SK-N-SH (cell line): Measurements from ENCODE around the gene PCDHGA4. TPM values are rescaled to one million over a fixed set of nuclear protein-coding genes. Genes with fewer than 3 reads are reported as not detected.

Experiments
- CTCF ChIA-PET: fragments of 300-600, 350-600 bp; formaldehyde crosslinking; extraction: SDS; loops from one replicate; lab custom pipeline; 2021; lab: Yijun Ruan, JAX
- POLR2A ChIA-PET: fragments of 350-600 bp; sonication (Branson Sonifier 250); formaldehyde crosslinking; extraction: SDS; loops from one replicate; lab custom pipeline; 2020; ENCODE audit warnings: antibody characterized with exemption, inconsistent platforms; lab: Yijun Ruan, JAX
- DNase-seq: peaks from one replicate; pipeline ENCODE4 v3.0.0; 2012
- H2AFZ ChIP-seq: fragments of 200-600 bp; sonication (generic); 2 replicates; pipeline ENCODE4 v1.8.1; 2016; ENCODE audit warnings: antibody characterized with exemption, mild to moderate bottlenecking, low read depth
- H3F3A ChIP-seq: fragments of 200-600 bp; sonication (generic); replicated peaks from 2 replicates; pipeline ENCODE3; 2016; ENCODE audit warnings: antibody characterized with exemption, mild to moderate bottlenecking; ENCODE audit not compliant: insufficient read depth
- H3K27ac ChIP-seq, 2 experiments: fragments of 200-500 bp in 1 of 2; fragments of 200-600 bp in 1 of 2; sonication (Bioruptor generic) in 1 of 2; sonication (generic), shearing (Covaris generic) in 1 of 2; 2 replicates each; pipeline versions ENCODE4 v1.5.1 to v1.6.1; 2014 to 2016; ENCODE audit warnings: low read depth in 2 of 2, inconsistent platforms in 1 of 2, low read length in 1 of 2, mild to moderate bottlenecking in 1 of 2, mixed read lengths in 1 of 2
- H3K27me3 ChIP-seq: fragments of 200-600 bp; sonication (generic), shearing (Covaris generic); 2 replicates; pipeline ENCODE4 v1.6.1; 2016; ENCODE audit warnings: mixed run types; ENCODE audit not compliant: insufficient read depth
- H3K36me3 ChIP-seq, 2 experiments: fragments of 200-500 bp in 1 of 2; fragments of 200-600 bp in 1 of 2; sonication (Bioruptor generic) in 1 of 2; sonication (generic) in 1 of 2; replicated peaks in 1 of 2; 2 replicates each; pipeline versions ENCODE3 to v1.5.1; 2014 to 2016; ENCODE audit warnings: low read length in 1 of 2, mild to moderate bottlenecking in 1 of 2; ENCODE audit not compliant: insufficient read depth in 2 of 2, control insufficient read depth in 1 of 2
- H3K4me1 ChIP-seq, 2 experiments: fragments of 200-500 bp in 1 of 2; fragments of 200-600 bp in 1 of 2; sonication (Bioruptor generic) in 1 of 2; sonication (generic), shearing (Covaris generic) in 1 of 2; 2 replicates each; pipeline versions ENCODE4 v1.5.1 to v1.6.1; 2014 to 2016; ENCODE audit warnings: low read depth in 1 of 2, low read length in 1 of 2, mixed run types in 1 of 2; ENCODE audit not compliant: insufficient read depth in 2 of 2, control insufficient read depth in 1 of 2
- H3K4me2 ChIP-seq: fragments of 200-600 bp; sonication (generic), shearing (Covaris generic); 2 replicates; pipeline ENCODE4 v1.6.1; 2017; ENCODE audit warnings: mixed run types
- H3K4me3 ChIP-seq, 2 experiments: fragments of 200-500 bp in 1 of 2; fragments of 200-600 bp in 1 of 2; sonication (Bioruptor generic) in 1 of 2; sonication (generic), shearing (Covaris generic) in 1 of 2; 2 replicates each; pipeline versions ENCODE4 v1.5.1 to v1.8.1; 2014 to 2016; ENCODE audit warnings: low read depth in 2 of 2, inconsistent platforms in 1 of 2, low read length in 1 of 2, mild to moderate bottlenecking in 1 of 2, mixed read lengths in 1 of 2, moderate library complexity in 1 of 2
- H3K79me2 ChIP-seq: fragments of 200-600 bp; sonication (generic); 2 replicates; pipeline ENCODE4 v1.8.1; 2017; ENCODE audit warnings: mild to moderate bottlenecking; ENCODE audit not compliant: insufficient read depth
- H3K9ac ChIP-seq: fragments of 200-600 bp; sonication (generic); 2 replicates; pipeline ENCODE4 v1.6.1; 2017; ENCODE audit warnings: mixed run types
- H3K9me2 ChIP-seq: fragments of 200-600 bp; sonication (generic); 2 replicates; pipeline ENCODE4 v1.6.1; 2017; ENCODE audit warnings: mixed run types
- H3K9me3 ChIP-seq: fragments of 200-600 bp; sonication (generic); 2 replicates; pipeline ENCODE4 v1.6.1; 2017; ENCODE audit warnings: mixed run types, mild to moderate bottlenecking, moderate library complexity
- H4K20me1 ChIP-seq: fragments of 200-600 bp; sonication (generic); 2 replicates; pipeline ENCODE4 v1.6.1; 2017; ENCODE audit warnings: mild to moderate bottlenecking, mixed run types; ENCODE audit not compliant: insufficient read depth
- FOXM1 ChIP-seq: IDR thresholded peaks from 2 replicates; pipeline ENCODE4 v1.4.0; 2012; ENCODE audit warnings: low read depth, mild to moderate bottlenecking
- IRF3 ChIP-seq: fragments of 150-350 bp; IDR thresholded peaks from 2 replicates; pipeline ENCODE4 v1.6.1; 2016; ENCODE audit warnings: mild to moderate bottlenecking, low read depth, low read length
- JUND ChIP-seq: IDR thresholded peaks from 2 replicates; pipeline ENCODE4 v1.4.0; 2012
- MXI1 ChIP-seq: IDR thresholded peaks from 2 replicates; pipeline ENCODE4 v1.6.1; 2012; ENCODE audit warnings: mild to moderate bottlenecking, low read depth, low read length, improper control_type of control experiment
- NFIC ChIP-seq: IDR thresholded peaks from 2 replicates; pipeline ENCODE4 v1.4.0; 2012; ENCODE audit warnings: borderline replicate concordance
- PBX3 ChIP-seq: IDR thresholded peaks from 2 replicates; pipeline ENCODE4; 2012
- RAD21 ChIP-seq: IDR thresholded peaks from 2 replicates; pipeline ENCODE4 v1.6.1; 2012; ENCODE audit warnings: mild to moderate bottlenecking, low read length
- RCOR1 ChIP-seq: fragments of 150-350 bp; IDR thresholded peaks from 2 replicates; pipeline ENCODE4 v1.6.1; 2017; ENCODE audit warnings: antibody characterized with exemption, low read length
- REST ChIP-seq: IDR thresholded peaks from 2 replicates; pipeline ENCODE4 v1.6.1; 2012; ENCODE audit warnings: mild to moderate bottlenecking, low read depth, low read length, moderate library complexity
- RXRA ChIP-seq: IDR thresholded peaks from 2 replicates; pipeline ENCODE4 v1.4.0; 2012; ENCODE audit warnings: low read depth, mild to moderate bottlenecking, borderline replicate concordance
- SIN3A ChIP-seq: IDR thresholded peaks from 2 replicates; pipeline ENCODE4 v1.6.1; 2012; ENCODE audit warnings: low read depth, mild to moderate bottlenecking, low read length, moderate library complexity, borderline replicate concordance
- TEAD4 ChIP-seq: IDR thresholded peaks from 2 replicates; pipeline ENCODE4 v1.4.0; 2012; ENCODE audit warnings: mild to moderate bottlenecking, borderline replicate concordance; ENCODE audit not compliant: insufficient read depth
- USF1 ChIP-seq: IDR thresholded peaks from 2 replicates; pipeline ENCODE4 v1.4.0; 2012; ENCODE audit warnings: low read depth, borderline replicate concordance
- YY1 ChIP-seq: IDR thresholded peaks from 2 replicates; pipeline ENCODE4 v1.4.0; 2012; ENCODE audit warnings: low read depth, mild to moderate bottlenecking
- WGBS: methylation state at CpG from one replicate; pipeline ENCODE4 v1.1.6; 2017; ENCODE audit warnings: low lambda C conversion rate; 5-methylcytosine and 5-hydroxymethylcytosine counted together
- polyA plus RNA-seq, 3 experiments: library from polyadenylated mRNA; depleted of rRNA; stranded (reverse); fragments of >200 nt; gene quantifications; 2 replicates each; pipeline ENCODE4 v1.2.3, GENCODE V29; 2012

The PCDHGA4 gene
- polyA plus RNA-seq, 1 of the 3 experiments (the other 2 are of a cell fraction), result 2.2 TPM

GRCh38 chr5:141355641-141356040 is 820 bp downstream of the PCDHGA4 start:
- no peak for DNase-seq
- Histone ChIP-seq H3F3A (no peaks in the 10 kb centered on the region), H3K79me2 (no peaks in the 10 kb centered on the region), H3K27ac (no peak overlapping the region), H3K4me3 (no peak overlapping the region), H3K4me2 (no peak overlapping the region), H3K27me3 (no peaks in the 10 kb centered on the region), H3K9me3 (no peaks in the 10 kb centered on the region; the same call in 1 of the 2 replicates)
- CTCF ChIA-PET, result interaction anchor here (0.6 to 1.7 kb wide), 10 partner anchors 8 to 211 kb away, joined by 3 to 8 read pairs (median 4); partner anchors contain the start of gene PCDHB6
- WGBS, result 63% methylated on average over 17 of the region's 24 CpGs
- POLR2A ChIA-PET, result no interaction called here
- TF ChIP-seq RAD21 (no peak), RXRA (no peak), IRF3 (no peak), REST (no peak), YY1 (no peak), JUND (no peak), SIN3A (no peak), TEAD4 (no peak), NFIC (no peak), PBX3 (no peak), USF1 (no peak), MXI1 (no peak), FOXM1 (no peak), RCOR1 (no peak)
- TF ChIP-seq, all 33 proteins: peak for 0
- Histone ChIP-seq H4K20me1 (no peaks in the 10 kb centered on the region), H3K9me2 (no peaks in the 10 kb centered on the region), H3K4me1 (no peaks in the 10 kb centered on the region), H3K9ac (no peak overlapping the region), H2AFZ (no peak overlapping the region), H3K36me3 (no peaks in the 10 kb centered on the region)
